Osteoblast (primary cell): ENCODE data around the gene ATL1. TPM values are rescaled to one million over a fixed set of nuclear protein-coding genes. Genes with fewer than 3 reads are reported as not detected.
A peak's percentile ranks its signal among the peaks of the same experiment; 100 is the strongest.

Experiments used
- DNase-seq: peaks from one replicate; pipeline ENCODE4 v3.0.0; 2011; ENCODE audit warnings: low spot score, mixed read lengths; ENCODE audit not compliant: insufficient read length; ENCODE audit errors: missing footprints
- H2AFZ ChIP-seq: 2 replicates; pipeline ENCODE4 v1.6.0; 2011; ENCODE audit warnings: mild to moderate bottlenecking, low read length
- H3K27ac ChIP-seq: 2 replicates; pipeline ENCODE4 v1.5.1; 2011; ENCODE audit warnings: mild to moderate bottlenecking, low read depth, low read length, moderate library complexity
- H3K27me3 ChIP-seq: 2 replicates; pipeline ENCODE4 v1.6.0; 2012; ENCODE audit warnings: mild to moderate bottlenecking, control low read depth, inconsistent platforms, low read length, moderate library complexity; ENCODE audit not compliant: insufficient read depth
- H3K36me3 ChIP-seq: 2 replicates; pipeline ENCODE4 v1.5.1; 2011; ENCODE audit warnings: mild to moderate bottlenecking, low read length, control low read depth, moderate library complexity; ENCODE audit not compliant: insufficient read depth
- H3K4me1 ChIP-seq: 2 replicates; pipeline ENCODE4 v1.5.1; 2011; ENCODE audit warnings: mild to moderate bottlenecking, low read length, control low read depth, moderate library complexity; ENCODE audit not compliant: insufficient read depth
- H3K4me2 ChIP-seq: 2 replicates; pipeline ENCODE4 v1.6.0; 2011; ENCODE audit warnings: mild to moderate bottlenecking, low read length; ENCODE audit not compliant: insufficient read depth
- H3K4me3 ChIP-seq: fragments of 200-600 bp; sonication (generic); 3 replicates; pipeline ENCODE4 v1.5.1; 2012; ENCODE audit warnings: mild to moderate bottlenecking, low read length, inconsistent platforms; ENCODE audit not compliant: insufficient read depth
- H3K79me2 ChIP-seq: 2 replicates; pipeline ENCODE4 v1.6.0; 2012; ENCODE audit warnings: mild to moderate bottlenecking, low read length, control low read depth, inconsistent platforms; ENCODE audit not compliant: insufficient read depth
- H3K9me3 ChIP-seq: 2 replicates; pipeline ENCODE4 v1.5.1; 2011; ENCODE audit warnings: low read depth, low read length, control low read depth
- H4K20me1 ChIP-seq: 2 replicates; pipeline ENCODE4 v1.6.0; 2012; ENCODE audit warnings: mild to moderate bottlenecking, low read length, control low read depth; ENCODE audit not compliant: insufficient read depth
- total RNA-seq: library from RNA; depleted of rRNA; stranded (reverse); fragments of >200 nt; gene quantifications from 2 replicates; pipeline ENCODE4 v1.2.3, GENCODE V29; 2012
- TF ChIP-seq, protein P1 (sequence below): IDR thresholded peaks from 2 replicates; pipeline ENCODE4 v1.5.1; 2011; ENCODE audit warnings: mild to moderate bottlenecking, low read depth, low read length, moderate library complexity; ENCODE audit errors: extremely low read depth

ATL1 gene
- total RNA-seq, 1 donor, result 6.5 TPM

DNA sequence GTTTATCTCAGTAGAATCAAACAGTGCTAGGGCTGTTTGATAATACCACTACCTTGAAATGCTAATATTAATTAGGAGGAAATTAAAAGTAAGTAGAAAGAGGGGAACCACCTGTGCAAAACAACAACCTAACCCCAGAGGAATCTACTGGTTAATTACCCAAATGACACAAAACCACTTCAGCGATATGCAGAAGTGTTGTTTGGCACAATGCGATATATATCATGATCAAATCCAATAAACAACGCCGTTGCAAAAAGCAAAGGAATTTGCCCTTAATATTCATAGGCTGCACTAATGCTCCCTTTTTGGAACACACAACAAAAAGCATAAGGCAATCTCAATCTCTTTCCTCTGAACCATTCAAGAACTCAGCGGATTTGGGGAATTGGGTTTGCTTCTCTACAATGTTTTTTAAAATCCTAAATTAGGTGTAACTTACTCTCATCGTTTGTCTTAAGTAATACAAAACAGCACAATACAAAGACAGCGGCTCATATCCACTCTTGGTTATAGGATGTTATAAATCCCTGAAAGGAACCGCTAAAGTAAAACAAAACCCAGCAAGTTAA is 29.1 kb upstream of the ATL1 start:
- TF ChIP-seq, protein P1, sequence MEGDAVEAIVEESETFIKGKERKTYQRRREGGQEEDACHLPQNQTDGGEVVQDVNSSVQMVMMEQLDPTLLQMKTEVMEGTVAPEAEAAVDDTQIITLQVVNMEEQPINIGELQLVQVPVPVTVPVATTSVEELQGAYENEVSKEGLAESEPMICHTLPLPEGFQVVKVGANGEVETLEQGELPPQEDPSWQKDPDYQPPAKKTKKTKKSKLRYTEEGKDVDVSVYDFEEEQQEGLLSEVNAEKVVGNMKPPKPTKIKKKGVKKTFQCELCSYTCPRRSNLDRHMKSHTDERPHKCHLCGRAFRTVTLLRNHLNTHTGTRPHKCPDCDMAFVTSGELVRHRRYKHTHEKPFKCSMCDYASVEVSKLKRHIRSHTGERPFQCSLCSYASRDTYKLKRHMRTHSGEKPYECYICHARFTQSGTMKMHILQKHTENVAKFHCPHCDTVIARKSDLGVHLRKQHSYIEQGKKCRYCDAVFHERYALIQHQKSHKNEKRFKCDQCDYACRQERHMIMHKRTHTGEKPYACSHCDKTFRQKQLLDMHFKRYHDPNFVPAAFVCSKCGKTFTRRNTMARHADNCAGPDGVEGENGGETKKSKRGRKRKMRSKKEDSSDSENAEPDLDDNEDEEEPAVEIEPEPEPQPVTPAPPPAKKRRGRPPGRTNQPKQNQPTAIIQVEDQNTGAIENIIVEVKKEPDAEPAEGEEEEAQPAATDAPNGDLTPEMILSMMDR, result no peak
- H3K4me1 ChIP-seq, result peaks cover 33% of the 10 kb centered on the region
- peak overlapping the region; percentile 87 for H3K4me2 ChIP-seq
- no peak overlapping the region for H2AFZ ChIP-seq
- H3K4me3 ChIP-seq, result peak overlapping the region; percentile 85
- H4K20me1 ChIP-seq, result peaks cover 7% of the 10 kb centered on the region
- H3K9me3 ChIP-seq, result no peaks in the 10 kb centered on the region
- H3K27me3 ChIP-seq, result no peaks in the 10 kb centered on the region
- DNase-seq, result no peak
- H3K27ac ChIP-seq, result peak overlapping the region; percentile 86
- no peaks in the 10 kb centered on the region for H3K36me3 ChIP-seq
- H3K79me2 ChIP-seq, result peaks cover 66% of the 10 kb centered on the region

DNA sequence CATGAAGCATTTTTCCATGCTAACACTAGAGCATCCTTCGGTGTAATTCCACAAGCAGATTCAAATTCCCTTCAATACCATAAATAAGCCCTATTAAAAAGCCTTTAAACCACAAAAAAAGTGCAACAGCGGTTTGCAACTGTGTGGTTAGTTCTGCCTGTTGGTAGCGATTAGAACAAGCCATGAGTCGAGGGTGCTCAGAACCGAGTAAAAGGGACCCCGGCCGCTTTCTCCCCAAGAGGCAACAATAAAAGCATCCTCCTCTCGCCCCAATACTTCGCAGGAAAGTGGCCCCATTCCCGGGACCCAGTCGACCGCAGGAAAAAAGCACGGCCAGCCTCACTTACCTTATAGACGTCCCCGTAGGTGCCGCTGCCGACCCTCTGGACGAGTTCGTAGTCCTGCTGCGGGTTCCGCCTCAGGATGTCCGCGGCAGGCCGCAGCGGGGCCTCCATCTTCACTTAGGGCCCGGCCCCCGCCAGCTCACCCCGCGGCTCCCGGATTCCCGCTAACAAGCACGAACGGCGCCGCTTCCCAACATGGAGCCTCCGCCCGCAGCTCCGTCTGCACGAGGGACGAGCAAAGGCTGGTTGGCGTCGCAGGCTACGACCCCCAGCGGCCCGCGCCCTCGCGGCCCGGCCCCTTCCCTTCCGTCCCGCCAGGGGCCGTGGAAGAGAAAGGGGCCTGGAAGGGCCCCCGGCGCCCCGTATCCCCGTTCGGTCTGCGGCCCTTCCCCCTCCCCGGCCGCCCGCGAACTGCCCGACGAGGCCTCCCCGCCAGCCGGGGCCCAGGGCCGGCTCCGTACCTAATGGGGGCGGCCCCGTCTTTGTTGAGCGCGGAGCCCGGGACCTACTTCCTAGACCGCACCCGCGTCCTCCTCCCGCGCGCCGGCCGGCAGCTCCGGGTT is 28.1 kb upstream of the ATL1 start:
- Histone ChIP-seq H3K36me3 (no peaks in the 10 kb centered on the region), H3K4me1 (peaks cover 33% of the 10 kb centered on the region), H3K27ac (peak overlapping the region; percentile 86), H3K4me2 (peak overlapping the region; percentile 87), H4K20me1 (peaks cover under 1% of the 10 kb centered on the region), H2AFZ (peak overlapping the region; percentile 65), H3K27me3 (no peaks in the 10 kb centered on the region), H3K9me3 (no peaks in the 10 kb centered on the region), H3K79me2 (peaks cover 56% of the 10 kb centered on the region), H3K4me3 (peak overlapping the region; percentile 85)
- DNase-seq, result peak; percentile 81
- TF ChIP-seq, protein P1, result no peak

DNA sequence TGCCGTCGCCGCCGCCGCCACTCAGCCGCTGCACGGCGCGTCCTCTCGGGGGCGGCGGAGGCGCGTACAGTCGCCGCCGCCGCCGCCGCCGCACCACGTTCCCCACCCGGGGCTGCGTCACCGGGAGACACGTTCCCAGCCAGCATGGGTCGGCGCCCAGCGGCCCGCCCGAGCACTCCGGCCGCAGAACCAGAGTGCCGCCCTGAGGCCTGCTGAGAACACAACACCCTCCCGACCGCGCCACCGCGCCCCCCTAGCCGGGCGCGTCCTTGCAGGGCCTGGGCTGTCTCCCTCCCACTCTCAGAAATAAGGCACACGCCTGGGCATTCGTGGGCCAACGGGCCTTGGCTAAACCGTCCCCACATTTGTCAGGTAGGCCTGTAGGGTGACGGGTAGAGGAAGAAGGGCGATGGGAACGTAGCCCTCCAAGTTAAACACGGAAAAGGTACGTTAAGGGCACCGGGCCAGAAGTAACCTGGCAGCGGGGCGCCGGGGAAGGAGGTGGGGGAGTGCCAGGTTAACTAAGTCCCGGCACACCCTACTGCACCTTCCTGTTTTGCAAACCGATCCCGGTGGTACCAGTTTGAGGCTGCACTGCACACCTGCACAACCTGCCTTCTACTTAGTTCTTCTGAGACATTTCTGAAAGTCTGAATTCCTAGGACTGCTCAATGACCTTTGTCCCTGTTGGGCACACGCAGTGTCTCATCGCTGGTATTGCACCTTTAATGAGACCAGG is 27.3 kb upstream of the ATL1 start, which contains the start of gene MAP4K5:
Gene MAP4K5, minus strand, starts transcription at position 68 of the 739 bp plus-strand sequence. CDS start 520 bp downstream, outside the sequence.
- peak; percentile 97 for DNase-seq
- TF ChIP-seq, protein P1, result peak; percentile 76
- Histone ChIP-seq H4K20me1 (no peaks in the 10 kb centered on the region), H2AFZ (peak within 1 kb of the TSS; percentile 97), H3K4me1 (peaks cover 33% of the 10 kb centered on the region), H3K27ac (peak within 1 kb of the TSS; percentile 86), H3K4me3 (peak within 1 kb of the TSS; percentile 85), H3K4me2 (peak within 1 kb of the TSS; percentile 96), H3K9me3 (no peaks in the 10 kb centered on the region), H3K36me3 (no peaks in the 10 kb centered on the region), H3K27me3 (no peaks in the 10 kb centered on the region), H3K79me2 (peaks cover 49% of the 10 kb centered on the region)
